ENCODE data around the gene DNAH17. TPM values are rescaled to one million over a fixed set of nuclear protein-coding genes. Genes with fewer than 3 reads are reported as not detected.

Gene DNAH17
- total and polyA plus RNA-seq, 2 of the 8 experiments (the other 6 are each of a cell fraction or from before 2014, with no cell fraction given) = 0.14 to 0.67 TPM

GRCh38 chr17:78572239-78573205 lies 4.7 kb downstream of the DNAH17 start:
- Histone ChIP-seq H3K79me1 (ENCODE audit: low read depth, low read length) (no peaks in the 10 kb centered on the region), H3K14ac (ENCODE audit: insufficient read length) (no peak overlapping the region), H2BK12ac (ENCODE audit: low read depth, low read length) (no peak overlapping the region), H2AFZ (ENCODE audit: low read length) (no peak overlapping the region; the same call in 1 of the 2 replicates), H3K4me3 (ENCODE audit: extremely low read depth in 1 of 4, insufficient read depth in 2 of 4, low read depth in 3 of 4, low read length in 4 of 4) (no peak overlapping the region), H3K18ac (ENCODE audit: extremely low read depth, low read length) (no peak overlapping the region), H3K56ac (replicated peaks; ENCODE audit: insufficient read length, low read depth, low read length) (no peak overlapping the region), H2AK5ac (ENCODE audit: low read depth, low read length) (no peak overlapping the region), H4K20me1 (replicated peaks in 1 of 2; ENCODE audit: control insufficient read depth in 1 of 2, insufficient read depth in 2 of 2, low read length in 2 of 2) (no peaks in the 10 kb centered on the region), H3K9ac (replicated peaks in 1 of 4; ENCODE audit: extremely low read depth in 1 of 4, low read depth in 3 of 4, low read length in 3 of 4) (no peak overlapping the region), H2BK20ac (ENCODE audit: low read length) (0 out of 2 replicates have a peak overlapping the region, but pooled peaks have one; percentile 61), H3K23me2 (ENCODE audit: low read depth, low read length) (0 out of 2 replicates have a peak, but pooled peaks cover 3% of the 10 kb centered on the region), H3K23ac (ENCODE audit: insufficient read length) (no peak overlapping the region), H3K27ac (ENCODE audit: low read depth, low read length) (no peak overlapping the region), H3K4me2 (ENCODE audit: insufficient read depth in 1 of 2, low read depth in 2 of 2, low read length in 2 of 2) (no peak overlapping the region; a peak in 1 of 4 replicates), H3K36me3 (ENCODE audit: control insufficient read depth in 2 of 4, insufficient read depth in 4 of 4, low read length in 3 of 4) (no peaks in the 10 kb centered on the region), H3K79me2 (ENCODE audit: control insufficient read depth in 1 of 2, insufficient read depth in 2 of 2, low read length in 2 of 2) (no peaks in the 10 kb centered on the region), H3K9me3 (ENCODE audit: insufficient read depth in 2 of 2, low read depth in 1 of 2, low read length in 1 of 2) (no peaks in the 10 kb centered on the region), H3K4me1 (replicated peaks in 1 of 4; ENCODE audit: control insufficient read depth in 3 of 4, insufficient read depth in 4 of 4, low read length in 3 of 4) (peaks cover 0 to 6% (median 4%) of the 10 kb centered on the region in 4 experiments; a peak in 4 of 7 replicates), H2BK15ac (ENCODE audit: low read length) (peak overlapping the region; percentile 88; the same call in 1 of the 2 replicates), H4K91ac (replicated peaks; ENCODE audit: insufficient read length, low read length) (no peak overlapping the region), H4K5ac (ENCODE audit: insufficient read length, low read depth, low read length) (peak overlapping the region; percentile 13), H3K4ac (replicated peaks; ENCODE audit: insufficient read length, low read depth, low read length) (no peak overlapping the region), H2BK120ac (replicated peaks; ENCODE audit: low read depth, low read length) (no peak overlapping the region), H4K8ac (ENCODE audit: extremely low read depth, insufficient read depth, low read length) (0 out of 2 replicates have a peak overlapping the region, but pooled peaks have one; percentile 14), H3K27me3 (replicated peaks in 1 of 4; ENCODE audit: control insufficient read depth in 3 of 4, extremely low read depth in 1 of 4, insufficient read depth in 3 of 4, low read length in 3 of 4) (no peaks in the 10 kb centered on the region), H2BK5ac (ENCODE audit: low read depth, low read length) (no peak overlapping the region)
- FAIRE-seq (no peak), DNase-seq (ENCODE audit: low read depth in 1 of 2, low spot score in 2 of 2) (no peak)
- POLR2A ChIA-PET (ENCODE audit: partially characterized antibody) = no interaction called here
- 82% methylated on average over 20 of the region's 20 CpGs; no CpG with 5 or more reads in 1 of the 2 experiments for WGBS, 2 experiments (ENCODE audit: extremely low coverage in 1 of 2, insufficient coverage in 1 of 2, insufficient read length in 1 of 2, insufficient replicate concordance in 2 of 2, low coverage in 1 of 2, low lambda C conversion rate in 2 of 2, missing lambda C conversion rate in 1 of 2)
- CTCF ChIA-PET (ENCODE audit: partially characterized antibody) = interaction anchor here (0.6 to 10.2 kb wide), 7 partner anchors 13 to 1016 kb away, joined by 3 to 56 read pairs (median 4); no protein-coding TSS in a partner anchor
- TF ChIP-seq POLR2AphosphoS5 (IDR thresholded peaks at IDR 0.05; ENCODE audit: low read depth, low read length) (no peak), ASH2L (IDR thresholded peaks at IDR 0.05; ENCODE audit: low read length) (no peak), BRCA1 (IDR thresholded peaks at IDR 0.05; ENCODE audit: low read depth, low read length) (no peak), RNF2 (IDR thresholded peaks at IDR 0.05; ENCODE audit: borderline replicate concordance, low read depth, low read length, missing control alignments, poor library complexity, severe bottlenecking) (no peak), RFX5 (IDR thresholded peaks at IDR 0.05; ENCODE audit: borderline replicate concordance, low read depth, low read length) (peak; percentile 60; the same call in 1 of the 2 replicates), TAF7 (optimal IDR thresholded peaks at IDR 0.05; ENCODE audit: borderline replicate concordance, low read depth, low read length) (no peak), SP4 (IDR thresholded peaks at IDR 0.05; ENCODE audit: low read length) (no peak), JUND (IDR thresholded peaks at IDR 0.05; ENCODE audit: low read length) (no peak)
